HCT116 (cell line): Measurements from ENCODE around the gene LYRM4. TPM values are rescaled to one million over a fixed set of nuclear protein-coding genes. Genes with fewer than 3 reads are reported as not detected.

Source experiments
- ATAC-seq: fragments of 200-7000 bp; cut with Tn5 transposase; 2 replicates; pipeline ENCODE4 v1.9.1; 2020; ENCODE audit warnings: mild to moderate bottlenecking, moderate library complexity
- BruUV-seq: library from RNA; stranded (reverse); fragments of 400-500 nt; replicated peaks from 2 replicates; lab custom pipeline; 2021; lab: Mats Ljungman, UMichigan
- CTCF ChIA-PET: fragments of 300-600 bp; sonication (Branson Sonifier 250); formaldehyde crosslinking; loops from one replicate; lab custom pipeline; 2021; ENCODE audit warnings: antibody characterized with exemption; lab: Charles Lee
- POLR2A ChIA-PET: fragments of 300-600, 350-600 bp; sonication (Branson Sonifier 250); formaldehyde crosslinking; loops from one replicate; lab custom pipeline; 2021; ENCODE audit warnings: antibody characterized with exemption; lab: Charles Lee
- RAD21 ChIA-PET, 2 experiments: fragments of 300-600 bp; sonication (Branson Sonifier 250); formaldehyde crosslinking; loops; one replicate each; lab custom pipeline; 2023; ENCODE audit warnings: low total read pairs in 2 of 2; ENCODE audit not compliant: uncharacterized antibody in 2 of 2, unreplicated experiment in 2 of 2, low non-redundant PET in 1 of 2; lab: Charles Lee
- DNase-seq: peaks from one replicate; pipeline ENCODE4 v3.0.0-alpha.2; 2010; ENCODE audit warnings: low read depth, low spot score
- H2AFZ ChIP-seq: fragments of 200-600 bp; shearing (Covaris generic), sonication (generic); 2 replicates; pipeline ENCODE4 v1.6.1; 2017; ENCODE audit warnings: low read depth, mixed run types, mixed read lengths, antibody characterized with exemption, low read length; ENCODE audit not compliant: poor library complexity, severe bottlenecking
- H3K27ac ChIP-seq: 2 replicates; pipeline ENCODE4 v1.5.1; 2012; ENCODE audit warnings: low read depth, low read length
- H3K27me3 ChIP-seq: fragments of 200-600 bp; sonication (generic); 2 replicates; pipeline ENCODE4 v1.6.1; 2016; ENCODE audit warnings: mixed run types, low read length, mixed read lengths; ENCODE audit not compliant: insufficient read depth
- H3K36me3 ChIP-seq, 2 experiments: fragments of 200-500 bp in 1 of 2; fragments of 200-600 bp in 1 of 2; sonication (Bioruptor generic) in 1 of 2; sonication (generic) in 1 of 2; 2 replicates each; pipeline versions ENCODE4 v1.5.1 to v1.6.1; 2014 to 2016; ENCODE audit warnings: low read length in 2 of 2, inconsistent platforms in 1 of 2, mixed read lengths in 1 of 2, mixed run types in 1 of 2; ENCODE audit not compliant: insufficient read depth in 2 of 2, control insufficient read depth in 1 of 2
- H3K4me1 ChIP-seq, 2 experiments: fragments of 200-600 bp in 1 of 2; sonication (generic) in 1 of 2; 2 replicates each; pipeline versions ENCODE4 v1.5.1 to v1.6.1; 2012 to 2017; ENCODE audit warnings: low read length in 2 of 2, inconsistent platforms in 1 of 2, mild to moderate bottlenecking in 1 of 2, mixed read lengths in 1 of 2, mixed run types in 1 of 2, moderate library complexity in 1 of 2; ENCODE audit not compliant: insufficient read depth in 2 of 2, control insufficient read depth in 1 of 2
- H3K4me2 ChIP-seq: fragments of 200-600 bp; sonication (generic); 2 replicates; pipeline ENCODE4 v1.6.1; 2017; ENCODE audit warnings: mixed run types, low read length, mixed read lengths
- H3K4me3 ChIP-seq, 2 experiments: fragments of 200-600 bp in 1 of 2; sonication (generic) in 1 of 2; replicated peaks in 1 of 2; 2 replicates each; pipeline ENCODE4 v1.5.1; 2011 to 2016; ENCODE audit warnings: low read length in 2 of 2, control low read depth in 1 of 2, low read depth in 1 of 2, mild to moderate bottlenecking in 1 of 2, mixed read lengths in 1 of 2, mixed run types in 1 of 2
- H3K79me2 ChIP-seq: fragments of 200-600 bp; sonication (generic); 2 replicates; pipeline ENCODE4 v1.6.1; 2017; ENCODE audit warnings: mild to moderate bottlenecking, mixed run types, low read length, moderate library complexity, mixed read lengths; ENCODE audit not compliant: insufficient read depth
- H3K9ac ChIP-seq: fragments of 200-600 bp; sonication (generic); 2 replicates; pipeline ENCODE4 v1.6.1; 2016; ENCODE audit warnings: low read length, mixed read lengths
- H3K9me2 ChIP-seq: fragments of 200-600 bp; sonication (generic), shearing (Covaris generic); 2 replicates; pipeline ENCODE4 v1.6.1; 2017; ENCODE audit warnings: mixed run types, mild to moderate bottlenecking, moderate library complexity; ENCODE audit not compliant: insufficient read depth
- H3K9me3 ChIP-seq, 2 experiments: fragments of 200-500 bp in 1 of 2; fragments of 200-600 bp in 1 of 2; sonication (Bioruptor generic) in 1 of 2; sonication (generic) in 1 of 2; 2 replicates each; pipeline ENCODE4 v1.6.1; 2014 to 2017; ENCODE audit warnings: low read length in 2 of 2, mixed read lengths in 2 of 2, inconsistent platforms in 1 of 2, low read depth in 1 of 2, mild to moderate bottlenecking in 1 of 2, mixed run types in 1 of 2, moderate library complexity in 1 of 2; ENCODE audit not compliant: control insufficient read depth in 1 of 2, insufficient read depth in 1 of 2
- H4K20me1 ChIP-seq: fragments of 200-600 bp; sonication (generic), shearing (Covaris generic); 2 replicates; pipeline ENCODE4 v1.6.1; 2017; ENCODE audit warnings: mixed run types, mild to moderate bottlenecking, moderate library complexity; ENCODE audit not compliant: insufficient read depth
- CBX3 ChIP-seq: IDR thresholded peaks from 2 replicates; pipeline ENCODE4 v1.6.1; 2012; ENCODE audit warnings: low read depth
- CEBPB ChIP-seq: IDR thresholded peaks from 2 replicates; pipeline ENCODE4 v1.6.1; 2012; ENCODE audit warnings: low read depth
- CTCF ChIP-seq, 3 experiments: fragments of 200-600 bp in 1 of 3; sonication (generic) in 1 of 3; IDR thresholded peaks in 2 of 3; conservative IDR thresholded peaks in 1 of 3; 2 replicates each; pipeline ENCODE4 v1.5.1; 2012 to 2017; ENCODE audit warnings: low read depth in 2 of 3, low read length in 2 of 3, antibody characterized with exemption in 1 of 3, borderline replicate concordance in 1 of 3, control low read depth in 1 of 3, mild to moderate bottlenecking in 1 of 3, mixed read lengths in 1 of 3, mixed run types in 1 of 3, moderate library complexity in 1 of 3; ENCODE audit not compliant: insufficient read depth in 1 of 3
- ELF1 ChIP-seq: IDR thresholded peaks from 2 replicates; pipeline ENCODE4 v1.6.1; 2012; ENCODE audit warnings: low read depth, borderline replicate concordance
- FOSL1 ChIP-seq: IDR thresholded peaks from 2 replicates; pipeline ENCODE4 v1.6.1; 2012; ENCODE audit warnings: low read depth
- JUND ChIP-seq: IDR thresholded peaks from 2 replicates; pipeline ENCODE4 v1.6.1; 2012
- MAX ChIP-seq: IDR thresholded peaks from 2 replicates; pipeline ENCODE4 v1.6.1; 2012
- RAD21 ChIP-seq: IDR thresholded peaks from 2 replicates; pipeline ENCODE4 v1.6.1; 2012; ENCODE audit warnings: low read depth, mild to moderate bottlenecking
- REST ChIP-seq: IDR thresholded peaks from 2 replicates; pipeline ENCODE4 v1.6.1; 2012; ENCODE audit warnings: low read depth
- SP1 ChIP-seq: IDR thresholded peaks from 2 replicates; pipeline ENCODE4 v1.6.1; 2012; ENCODE audit warnings: low read depth
- SRF ChIP-seq: IDR thresholded peaks from 2 replicates; pipeline ENCODE4 v1.6.1; 2012; ENCODE audit warnings: low read depth
- ZFX ChIP-seq: fragments of 450-650 bp; IDR thresholded peaks from 2 replicates; pipeline ENCODE4 v1.6.1; 2017
- intact Hi-C: fragments of 100-400 bp; cut with micrococcal nuclease; formaldehyde crosslinking; loops from 2 replicates; pipeline ENCODE4 v1.10.0; 2022
- total RNA-seq: library from RNA; stranded (reverse); gene quantifications from one replicate; pipeline ENCODE4 v1.2.1, GENCODE V29; 2021; ENCODE audit not compliant: unreplicated experiment

The LYRM4 gene
- total RNA-seq, 1 experiment from 2014 or later: 30.1 TPM

- ChIA-PET POLR2A (no interaction called here), CTCF (no interaction called here), RAD21 (no interaction called here)
- peak; percentile 90 for ATAC-seq
- no peaks in the 10 kb centered on the region for H3K9me3 ChIP-seq
- H3K4me1 ChIP-seq: peaks cover 19 to 24% of the 10 kb centered on the region in 2 experiments
- H3K27me3 ChIP-seq: no peaks in the 10 kb centered on the region
- H4K20me1 ChIP-seq: no peaks in the 10 kb centered on the region
- H2AFZ ChIP-seq: no peak overlapping the region
- BruUV-seq: no TSS peak
- H3K9ac ChIP-seq: peak overlapping the region; percentile 15; the same call in 1 of the 2 replicates
- peak; percentile 54 for DNase-seq
- no peak overlapping the region for H3K4me3 ChIP-seq
- H3K79me2 ChIP-seq: no peaks in the 10 kb centered on the region
- H3K36me3 ChIP-seq: no peaks in the 10 kb centered on the region
- intact Hi-C loops: no loop called here
- TF ChIP-seq MAX (peak; percentile 95), JUND (peak; percentile 31), CBX3 (peak; percentile 71; the same call in 1 of the 2 replicates), ELF1 (no peak), FOSL1 (peak; percentile 65; the same call in 1 of the 2 replicates), SP1 (peak; percentile 47; the same call in 1 of the 2 replicates)
- no peaks in the 10 kb centered on the region for H3K9me2 ChIP-seq
- no peak overlapping the region for H3K27ac ChIP-seq
- peak overlapping the region; percentile 63 for H3K4me2 ChIP-seq
Observed at GRCh38 chr6:5125152-5126006, 135.4 kb downstream of the LYRM4 start.

- Histone ChIP-seq H3K9me2 (no peaks in the 10 kb centered on the region), H3K4me2 (peak overlapping the region; percentile 63), H4K20me1 (no peaks in the 10 kb centered on the region), H3K9me3 (no peaks in the 10 kb centered on the region), H3K79me2 (no peaks in the 10 kb centered on the region), H3K9ac (no peak overlapping the region), H3K4me1 (peaks cover 19 to 24% of the 10 kb centered on the region in 2 experiments), H3K27me3 (no peaks in the 10 kb centered on the region), H2AFZ (no peak overlapping the region), H3K36me3 (no peaks in the 10 kb centered on the region), H3K4me3 (no peak overlapping the region), H3K27ac (no peak overlapping the region)
- no peak for ATAC-seq
- ChIA-PET CTCF (no interaction called here), POLR2A (no interaction called here), RAD21 (no interaction called here)
- no peak for DNase-seq
- BruUV-seq: no TSS peak
- intact Hi-C loops: no loop called here
- no peak for TF ChIP-seq RAD21
- TF ChIP-seq CTCF (IDR thresholded peaks at IDR 0.05 in 2 of 3, conservative IDR thresholded peaks at IDR 0.05 in 1 of 3; ENCODE audit: borderline replicate concordance in 1 of 3, insufficient read depth in 1 of 3, low read depth in 2 of 3, low read length in 2 of 3): no peak
- no peak for TF ChIP-seq CEBPB
- TF ChIP-seq ZFX: no peak
- TF ChIP-seq REST: no peak
- TF ChIP-seq SRF: no peak
Observed at GRCh38 chr6:5124526-5124925, 136.2 kb downstream of the LYRM4 start.
